Parathyroid adenoma (tissue), 2 donors: ENCODE measurements around the gene TUBA1C.
A peak's percentile ranks its signal among the peaks of the same experiment; 100 is the strongest.

ENCODE experiments used
- H2AFZ ChIP-seq: fragments of 300-600 bp; sonication (generic); one replicate; pipeline ENCODE4 v1.7.0; 2017; ENCODE audit warnings: antibody characterized with exemption, mild to moderate bottlenecking
- H3K27ac ChIP-seq: fragments of 300-600 bp; sonication (generic); one replicate; pipeline ENCODE4 v1.7.0; 2017
- H3K27me3 ChIP-seq: fragments of 300-600 bp; sonication (generic); one replicate; pipeline ENCODE4 v1.7.0; 2017; ENCODE audit warnings: low read length; ENCODE audit not compliant: control insufficient read depth, insufficient read depth
- H3K36me3 ChIP-seq: fragments of 300-600 bp; sonication (generic); one replicate; pipeline ENCODE4 v1.7.0; 2017; ENCODE audit warnings: low read length; ENCODE audit not compliant: control insufficient read depth, insufficient read depth
- H3K4me1 ChIP-seq: fragments of 300-600 bp; sonication (generic); one replicate; pipeline ENCODE4 v1.7.0; 2017; ENCODE audit warnings: control low read depth
- H3K4me2 ChIP-seq: fragments of 300-600 bp; sonication (generic); one replicate; pipeline ENCODE4 v1.7.0; 2017; ENCODE audit warnings: low read length
- H3K4me3 ChIP-seq: fragments of 300-600 bp; sonication (generic); one replicate; pipeline ENCODE4 v1.7.0; 2017; ENCODE audit warnings: low read depth, low read length
- H3K79me2 ChIP-seq: fragments of 300-600 bp; sonication (generic); one replicate; pipeline ENCODE4 v1.7.0; 2017; ENCODE audit warnings: control low read depth
- H3K9ac ChIP-seq: fragments of 300-600 bp; sonication (generic); one replicate; pipeline ENCODE4 v1.7.0; 2017; ENCODE audit warnings: mild to moderate bottlenecking
- H3K9me3 ChIP-seq: fragments of 300-600 bp; sonication (generic); one replicate; pipeline ENCODE4 v1.7.0; 2017; ENCODE audit warnings: low read length; ENCODE audit not compliant: control insufficient read depth
- TF ChIP-seq, protein P1 (sequence below): fragments of 300-600 bp; sonication (generic); IDR thresholded peaks from one replicate; pipeline ENCODE4 v1.7.0; 2017; ENCODE audit warnings: antibody characterized with exemption, mild to moderate bottlenecking
- donor health status: primary hyperparathyroidism.

Gene TUBA1C

GRCh38 chr12:49322708-49323523, 58.0 kb downstream of the TUBA1C start, which contains the start of gene TROAP:
TROAP (plus strand) TSS chr12:49323255; CDS start chr12:49323609, 354 bp downstream.
- H3K36me3 ChIP-seq = no peaks in the 10 kb centered on the region
- H3K27me3 ChIP-seq = no peaks in the 10 kb centered on the region
- no peak within 1 kb of the TSS for H3K27ac ChIP-seq
- TF ChIP-seq, protein P1, sequence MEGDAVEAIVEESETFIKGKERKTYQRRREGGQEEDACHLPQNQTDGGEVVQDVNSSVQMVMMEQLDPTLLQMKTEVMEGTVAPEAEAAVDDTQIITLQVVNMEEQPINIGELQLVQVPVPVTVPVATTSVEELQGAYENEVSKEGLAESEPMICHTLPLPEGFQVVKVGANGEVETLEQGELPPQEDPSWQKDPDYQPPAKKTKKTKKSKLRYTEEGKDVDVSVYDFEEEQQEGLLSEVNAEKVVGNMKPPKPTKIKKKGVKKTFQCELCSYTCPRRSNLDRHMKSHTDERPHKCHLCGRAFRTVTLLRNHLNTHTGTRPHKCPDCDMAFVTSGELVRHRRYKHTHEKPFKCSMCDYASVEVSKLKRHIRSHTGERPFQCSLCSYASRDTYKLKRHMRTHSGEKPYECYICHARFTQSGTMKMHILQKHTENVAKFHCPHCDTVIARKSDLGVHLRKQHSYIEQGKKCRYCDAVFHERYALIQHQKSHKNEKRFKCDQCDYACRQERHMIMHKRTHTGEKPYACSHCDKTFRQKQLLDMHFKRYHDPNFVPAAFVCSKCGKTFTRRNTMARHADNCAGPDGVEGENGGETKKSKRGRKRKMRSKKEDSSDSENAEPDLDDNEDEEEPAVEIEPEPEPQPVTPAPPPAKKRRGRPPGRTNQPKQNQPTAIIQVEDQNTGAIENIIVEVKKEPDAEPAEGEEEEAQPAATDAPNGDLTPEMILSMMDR = no peak
- H3K4me1 ChIP-seq = no peaks in the 10 kb centered on the region
- H3K4me2 ChIP-seq = peak within 1 kb of the TSS; percentile 80
- no peaks in the 10 kb centered on the region for H3K79me2 ChIP-seq
- no peaks in the 10 kb centered on the region for H3K9me3 ChIP-seq
- H3K4me3 ChIP-seq = peak within 1 kb of the TSS; percentile 74
- H3K9ac ChIP-seq = no peak within 1 kb of the TSS
- peak within 1 kb of the TSS; percentile 99 for H2AFZ ChIP-seq

DNA sequence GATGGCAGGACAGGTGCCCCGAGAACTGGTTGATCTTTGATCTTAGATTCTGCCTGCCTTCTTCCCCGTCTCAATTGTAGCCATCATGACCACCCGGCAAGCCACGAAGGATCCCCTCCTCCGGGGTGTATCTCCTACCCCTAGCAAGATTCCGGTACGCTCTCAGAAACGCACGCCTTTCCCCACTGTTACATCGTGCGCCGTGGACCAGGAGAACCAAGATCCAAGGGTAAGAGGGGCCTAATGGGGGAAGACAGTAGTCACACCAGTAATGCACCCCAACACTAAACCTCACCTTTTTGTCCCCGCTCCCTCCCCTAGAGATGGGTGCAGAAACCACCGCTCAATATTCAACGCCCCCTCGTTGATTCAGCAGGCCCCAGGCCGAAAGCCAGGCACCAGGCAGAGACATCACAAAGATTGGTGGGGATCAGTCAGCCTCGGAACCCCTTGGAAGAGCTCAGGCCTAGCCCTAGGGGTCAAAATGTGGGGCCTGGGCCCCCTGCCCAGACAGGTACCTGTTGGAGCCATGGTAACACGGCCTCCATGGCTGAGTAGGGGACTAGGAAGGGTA, 58.7 kb downstream of the TUBA1C start:
- no peaks in the 10 kb centered on the region for H3K27me3 ChIP-seq
- H3K4me1 ChIP-seq = no peaks in the 10 kb centered on the region
- TF ChIP-seq, protein P1 = no peak
- H3K36me3 ChIP-seq = no peaks in the 10 kb centered on the region
- H3K27ac ChIP-seq = no peak overlapping the region
- no peaks in the 10 kb centered on the region for H3K79me2 ChIP-seq
- H3K9ac ChIP-seq = no peak overlapping the region
- peak overlapping the region; percentile 80 for H3K4me2 ChIP-seq
- H3K4me3 ChIP-seq = peak overlapping the region; percentile 74
- peak overlapping the region; percentile 99 for H2AFZ ChIP-seq
- no peaks in the 10 kb centered on the region for H3K9me3 ChIP-seq
